K562 (cell line): ENCODE results near the gene USP4. TPM values are rescaled to one million over a fixed set of nuclear protein-coding genes. Genes with fewer than 3 reads are reported as not detected.

Experiments used
- ATAC-seq: fragments of 200-7000 bp; cut with Tn5 transposase; 3 replicates; pipeline ENCODE4 v1.9.1; 2020; ENCODE audit warnings: moderate library complexity
- BruUV-seq: library from RNA; stranded (reverse); fragments of 400-500 nt; replicated peaks from 2 replicates; lab custom pipeline; 2021; lab: Mats Ljungman, UMichigan
- CTCF ChIA-PET: fragments of 300-600 bp; formaldehyde crosslinking; extraction: SDS; loops from one replicate; lab custom pipeline; 2021; ENCODE audit warnings: low intra/inter-chr PET ratio; lab: Yijun Ruan, JAX
- POLR2A ChIA-PET: fragments of 300-600, 350-650 bp; sonication (Branson Sonifier 250); formaldehyde crosslinking; extraction: SDS; loops from one replicate; lab custom pipeline; 2021; ENCODE audit warnings: antibody characterized with exemption, inconsistent platforms; lab: Yijun Ruan, JAX
- DNase-seq, 4 experiments: peaks; one replicate each; pipeline versions ENCODE4 v3.0.0 to v3.0.0-alpha.2; 2011 to 2018; ENCODE audit warnings: low spot score in 3 of 4, mixed read lengths in 3 of 4; ENCODE audit errors: extremely low read depth in 1 of 4
- FAIRE-seq: peaks from 2 replicates; lab custom pipeline; 2011; peaks lifted over from hg19 to GRCh38; lab: Jason Lieb, UNC
- H2AFZ ChIP-seq: 2 replicates; pipeline ENCODE4 v1.6.0; 2011; ENCODE audit warnings: low read depth, low read length, control low read depth, inconsistent platforms
- H3K27ac ChIP-seq: fragments of 200-600 bp; 3 replicates; pipeline ENCODE4 v1.8.0; 2011; ENCODE audit warnings: low read depth, mild to moderate bottlenecking, control low read depth, inconsistent platforms, low read length, moderate library complexity, mixed read lengths; ENCODE audit errors: extremely low read depth
- H3K27me3 ChIP-seq, 2 experiments: fragments of 300-600 bp in 1 of 2; 2 replicates in 1 of 2; 3 replicates in 1 of 2; pipeline versions ENCODE4 v1.6.0 to v1.8.0; 2011; ENCODE audit warnings: inconsistent platforms in 2 of 2, low read length in 2 of 2, mild to moderate bottlenecking in 1 of 2, mixed read lengths in 1 of 2, moderate library complexity in 1 of 2; ENCODE audit not compliant: control insufficient read depth in 2 of 2, insufficient read depth in 2 of 2
- H3K36me3 ChIP-seq: fragments of 300-600 bp; 3 replicates; pipeline ENCODE4 v1.8.0; 2011; ENCODE audit warnings: mild to moderate bottlenecking, low read length, inconsistent platforms; ENCODE audit not compliant: control insufficient read depth, insufficient read depth
- H3K4me1 ChIP-seq, 2 experiments: fragments of 200-600 bp in 1 of 2; replicated peaks in 1 of 2; 2 replicates in 1 of 2; 3 replicates in 1 of 2; pipeline versions ENCODE4 v1.5.1 to v1.8.0; 2011; ENCODE audit warnings: inconsistent platforms in 2 of 2, low read length in 2 of 2, mild to moderate bottlenecking in 1 of 2, mixed read lengths in 1 of 2, moderate library complexity in 1 of 2; ENCODE audit not compliant: control insufficient read depth in 2 of 2, insufficient read depth in 2 of 2
- H3K4me2 ChIP-seq: 2 replicates; pipeline ENCODE4 v1.6.1; 2011; ENCODE audit warnings: low read length, control low read depth, inconsistent platforms, mixed read lengths; ENCODE audit not compliant: insufficient read depth
- H3K4me3 ChIP-seq: fragments of 200-600 bp; sonication (generic), shearing (Covaris generic); 2 replicates; pipeline ENCODE4 v1.5.1; 2016; ENCODE audit warnings: control low read depth, inconsistent platforms
- H3K79me2 ChIP-seq: fragments of 200-600 bp; 3 replicates; pipeline ENCODE4 v1.8.0; 2011; ENCODE audit warnings: low read length, inconsistent platforms; ENCODE audit not compliant: control insufficient read depth, insufficient read depth
- H3K9ac ChIP-seq, 2 experiments: 2 replicates each; pipeline versions ENCODE4 v1.6.0 to v1.6.1; 2011; ENCODE audit warnings: low read depth in 2 of 2, low read length in 2 of 2, control low read depth in 1 of 2, inconsistent platforms in 1 of 2, mild to moderate bottlenecking in 1 of 2, mixed read lengths in 1 of 2; ENCODE audit not compliant: insufficient read depth in 1 of 2
- H3K9me1 ChIP-seq: one replicate; pipeline ENCODE4 v1.6.0; 2011; ENCODE audit warnings: inconsistent platforms, mild to moderate bottlenecking, low read length, moderate library complexity; ENCODE audit not compliant: control insufficient read depth, insufficient read depth
- H3K9me3 ChIP-seq: replicated peaks from 2 replicates; pipeline ENCODE4 v1.5.1; 2011; ENCODE audit warnings: low read depth, low read length, inconsistent platforms; ENCODE audit not compliant: control insufficient read depth, insufficient read depth
- H4K20me1 ChIP-seq: replicated peaks from 2 replicates; pipeline ENCODE4 v1.6.1; 2011; ENCODE audit warnings: low read length, inconsistent platforms, mixed read lengths; ENCODE audit not compliant: control insufficient read depth, insufficient read depth
- ARID4B ChIP-seq: sonication (generic); formaldehyde crosslinking; IDR thresholded peaks from 2 replicates; pipeline ENCODE4 v1.8.0; 2022; ENCODE audit warnings: mild to moderate bottlenecking, missing genetic modification reagents
- CEBPB ChIP-seq: fragments of 450-650 bp; IDR thresholded peaks from 2 replicates; pipeline ENCODE4 v1.6.1; 2016; ENCODE audit warnings: missing genetic modification characterization, missing compliant biosample characterization
- KAT7 ChIP-seq: sonication (generic); formaldehyde crosslinking; IDR thresholded peaks from 2 replicates; pipeline ENCODE4 v1.8.0; 2022; ENCODE audit warnings: missing genetic modification reagents, mild to moderate bottlenecking, borderline replicate concordance
- NFATC3 ChIP-seq: fragments of 450-650 bp; IDR thresholded peaks from 2 replicates; pipeline ENCODE4 v1.6.1; 2017; ENCODE audit warnings: mild to moderate bottlenecking
- NR2C1 ChIP-seq, 2 experiments: fragments of 450-650 bp; IDR thresholded peaks; 2 replicates each; pipeline ENCODE4 v1.6.1; 2017; ENCODE audit warnings: mild to moderate bottlenecking in 2 of 2, antibody characterized with exemption in 1 of 2, inconsistent platforms in 1 of 2, missing compliant biosample characterization in 1 of 2, missing genetic modification characterization in 1 of 2
- RBM34 ChIP-seq: fragments of 200-400 bp; formaldehyde crosslinking; IDR thresholded peaks from 2 replicates; pipeline ENCODE4 v1.6.1; 2018; ENCODE audit warnings: low read length, borderline replicate concordance; ENCODE audit not compliant: insufficient read depth
- SMAD1 ChIP-seq: fragments of 150-350 bp; IDR thresholded peaks from 2 replicates; pipeline ENCODE4 v1.6.1; 2014; ENCODE audit warnings: low read length, low read depth; ENCODE audit not compliant: partially characterized antibody
- TAF15 ChIP-seq: fragments of 200-400 bp; formaldehyde crosslinking; IDR thresholded peaks from 2 replicates; pipeline ENCODE4 v1.6.1; 2017; ENCODE audit warnings: mild to moderate bottlenecking, low read depth, low read length, moderate library complexity
- ZKSCAN1 ChIP-seq: fragments of 150-350 bp; IDR thresholded peaks from 2 replicates; pipeline ENCODE4 v1.6.1; 2016; ENCODE audit warnings: low read depth, low read length
- ZNF280B ChIP-seq: fragments of 250-450 bp; sonication (Bioruptor Pico); IDR thresholded peaks from 2 replicates; pipeline ENCODE4 v1.5.1; 2021; ENCODE audit warnings: mild to moderate bottlenecking
- WGBS: fragments of 100-300 bp; shearing (Covaris generic); methylation state at CpG from one replicate; pipeline ENCODE4 v1.1.6; 2016; ENCODE audit warnings: low coverage, mixed read lengths; ENCODE audit not compliant: insufficient coverage; ENCODE audit errors: missing lambda C conversion rate; 5-methylcytosine and 5-hydroxymethylcytosine counted together
- in situ Hi-C: fragments of 300-500 bp; cut with MboI; formaldehyde crosslinking; loops from 4 replicates; pipeline ENCODE4 v1.15.0; 2018; ENCODE audit warnings: inconsistent platforms, mixed read lengths
- intact Hi-C: fragments of 100-400 bp; cut with micrococcal nuclease; formaldehyde crosslinking; loops from 2 replicates; pipeline ENCODE4 v1.14.2; 2022
- polyA plus RNA-seq, 8 experiments: library from polyadenylated mRNA; depleted of rRNA in 4 of 8; stranded (reverse) in 5 of 8; unstranded in 3 of 8; fragments of >200 nt; fragmentation: Nextera tagmentation in 2 of 8; fragmentation: Illumina TruSeq in 1 of 8; extraction: Ambion mirVana in 2 of 8; extraction: Trizol in 1 of 8; gene quantifications; 2 replicates each; pipeline versions ENCODE4 v1.2.1 to v1.2.3, GENCODE V29; 2011 to 2014; ENCODE audit warnings: inconsistent platforms in 1 of 8, missing spikeins in 1 of 8
- total RNA-seq, 7 experiments: library from RNA; depleted of rRNA in 6 of 7; stranded (reverse); fragments of >200 nt in 6 of 7; fragmentation: Illumina TruSeq in 2 of 7; extraction: Trizol in 2 of 7; gene quantifications; 2 replicates each; pipeline versions ENCODE4 v1.2.1 to v1.2.3, GENCODE V29; 2011 to 2021; ENCODE audit warnings: low replicate concordance in 1 of 7

The USP4 gene
- total and polyA plus RNA-seq, 9 of the 15 experiments (the other 6 are each of a cell fraction or from before 2014, with no cell fraction given): 11.8 to 40.4 (median 22.9) TPM

- no peak overlapping the region for H3K4me2 ChIP-seq
- H3K79me2 ChIP-seq: no peaks in the 10 kb centered on the region; the same call in 2 of the 3 replicates
These were observed 19.8 kb upstream of the USP4 start for GRCh38 chr3:49359623-49360022.

More at GRCh38 chr3:49359623-49360022, 19.8 kb upstream of the USP4 start:
- Histone ChIP-seq H3K36me3 (peaks cover 65% of the 10 kb centered on the region; the same call in 2 of the 3 replicates), H2AFZ (no peak overlapping the region), H4K20me1 (no peaks in the 10 kb centered on the region), H3K4me1 (peaks cover 0 to 2% of the 10 kb centered on the region in 2 experiments; a peak in 4 of 5 replicates), H3K27ac (no peak overlapping the region), H3K9me1 (no peaks in the 10 kb centered on the region), H3K27me3 (no peaks in the 10 kb centered on the region), H3K4me3 (no peak overlapping the region), H3K9ac (no peak overlapping the region), H3K9me3 (no peaks in the 10 kb centered on the region)
- ChIA-PET POLR2A (interaction anchor here (0.6 kb wide), 1 partner anchor 10 kb away, joined by 3 read pairs; no protein-coding TSS in a partner anchor), CTCF (no interaction called here)
- DNase-seq: no peak
- BruUV-seq: no TSS peak
- in situ Hi-C loops: no loop called here
- ATAC-seq: no peak
- 96% methylated on average over 2 of the region's 2 CpGs for WGBS
- TF ChIP-seq KAT7 (CRISPR knock-in tag) (no peak), NFATC3 (no peak), RBM34 (no peak), SMAD1 (no peak), NR2C1 (IDR thresholded peaks at IDR 0.05) (no peak), NR2C1 (tag; IDR thresholded peaks at IDR 0.05) (no peak), CEBPB (tag) (no peak), TAF15 (no peak), ZNF280B (CRISPR knock-in tag) (no peak), ARID4B (CRISPR knock-in tag) (no peak), ZKSCAN1 (no peak)
- no peak for FAIRE-seq
- intact Hi-C loops: no loop called here
